ENCODE measurements around the gene SH3TC2.
"Not testable (repeated sequence)": the region's sequence is repeated elsewhere in the genome, so short reads cannot be mapped to it uniquely, and the experiment has no call there.

SH3TC2 gene

GRCh38 chr5:149063017-149063687 lies at the start of gene SH3TC2:
Gene SH3TC2 (minus strand): TSS chr5:149063062. CDS start chr5:149063022, 40 bp downstream.
- DNase-seq (ENCODE audit: low read depth in 2 of 2): peak in 1 of 2 experiments; percentile 22

GRCh38 chr5:149110406-149110805 lies 47.5 kb upstream of the SH3TC2 start:
- no peak for DNase-seq (ENCODE audit: low read depth in 2 of 2)

- DNase-seq (ENCODE audit: low read depth in 2 of 2): no peak
Measured at GRCh38 chr5:149108651-149109280, 45.9 kb upstream of the SH3TC2 start.

- DNase-seq (ENCODE audit: low read depth in 2 of 2): no peak
Measured at GRCh38 chr5:149100331-149100730, 37.5 kb upstream of the SH3TC2 start.

GRCh38 chr5:149099920-149100319 lies 37.1 kb upstream of the SH3TC2 start:
- no peak for DNase-seq (ENCODE audit: low read depth in 2 of 2)

GRCh38 chr5:149094996-149095395 lies 32.1 kb upstream of the SH3TC2 start:
- no peak for DNase-seq (ENCODE audit: low read depth in 2 of 2)

GRCh38 chr5:149093625-149094024 lies 30.8 kb upstream of the SH3TC2 start:
- DNase-seq (ENCODE audit: low read depth in 2 of 2): no peak

- DNase-seq (ENCODE audit: low read depth in 2 of 2): no peak
Measured at GRCh38 chr5:149089796-149090195, 26.9 kb upstream of the SH3TC2 start.

- no peak for DNase-seq (ENCODE audit: low read depth in 2 of 2)
Measured at GRCh38 chr5:149088686-149089085, 25.8 kb upstream of the SH3TC2 start.

GRCh38 chr5:149083846-149084245 lies 21.0 kb upstream of the SH3TC2 start:
- DNase-seq (ENCODE audit: low read depth in 2 of 2): no peak

- no peak for DNase-seq (ENCODE audit: low read depth in 2 of 2)
Measured at GRCh38 chr5:149082271-149082670, 19.4 kb upstream of the SH3TC2 start.

GRCh38 chr5:149080294-149080693 lies 17.4 kb upstream of the SH3TC2 start:
- DNase-seq (ENCODE audit: low read depth in 2 of 2): no peak

GRCh38 chr5:149079883-149080282 lies 17.0 kb upstream of the SH3TC2 start:
- no peak for DNase-seq (ENCODE audit: low read depth in 2 of 2)

- DNase-seq (ENCODE audit: low read depth in 2 of 2): not testable (repeated sequence)
Measured at GRCh38 chr5:149074071-149074470, 11.2 kb upstream of the SH3TC2 start.

- no peak for DNase-seq (ENCODE audit: low read depth in 2 of 2)
Measured at GRCh38 chr5:149073213-149073612, 10.4 kb upstream of the SH3TC2 start.

- DNase-seq (ENCODE audit: low read depth in 2 of 2): no peak
Measured at GRCh38 chr5:149072791-149073190, 9.9 kb upstream of the SH3TC2 start.

GRCh38 chr5:149072376-149072775 lies 9.5 kb upstream of the SH3TC2 start:
- no peak for DNase-seq (ENCODE audit: low read depth in 2 of 2)

- DNase-seq (ENCODE audit: low read depth in 2 of 2): no peak
Measured at GRCh38 chr5:149071756-149072155, 8.9 kb upstream of the SH3TC2 start.

- no peak for DNase-seq (ENCODE audit: low read depth in 2 of 2)
Measured at GRCh38 chr5:149071216-149071615, 8.4 kb upstream of the SH3TC2 start.

GRCh38 chr5:149069711-149070110 lies 6.8 kb upstream of the SH3TC2 start:
- no peak for DNase-seq (ENCODE audit: low read depth in 2 of 2)

GRCh38 chr5:149063896-149064478 lies 1.1 kb upstream of the SH3TC2 start:
- no peak for DNase-seq (ENCODE audit: low read depth in 2 of 2)

- DNase-seq (ENCODE audit: low read depth in 2 of 2): peak; percentile 44 to 58
Measured at GRCh38 chr5:149062371-149063016, 368 bp downstream of the SH3TC2 start.

GRCh38 chr5:149061341-149061740 lies 1.5 kb downstream of the SH3TC2 start:
- DNase-seq (ENCODE audit: low read depth in 2 of 2): no peak

All from fibroblast of skin of left quadriceps (primary cell).